HL-60 (cell line): ENCODE measurements around the gene NRAP.

Source experiments
- DNase-seq, 2 experiments: peaks; one replicate each; pipeline ENCODE4 v3.0.0-alpha.2; 2010 to 2020; ENCODE audit warnings: low read depth in 1 of 2, low spot score in 1 of 2
- H3K27ac ChIP-seq: fragments of 250-450 bp; sonication (Bioruptor Pico); replicated peaks from 2 replicates; pipeline ENCODE4 v1.5.1; 2020; ENCODE audit warnings: mild to moderate bottlenecking, moderate library complexity
- H3K27me3 ChIP-seq: fragments of 250-450 bp; sonication (Bioruptor Pico); 2 replicates; pipeline ENCODE4 v1.5.1; 2021; ENCODE audit warnings: mild to moderate bottlenecking, moderate library complexity; ENCODE audit not compliant: insufficient read depth, poor library complexity, severe bottlenecking
- H3K4me3 ChIP-seq: replicated peaks from 2 replicates; pipeline ENCODE4 v1.5.1; 2011; ENCODE audit warnings: mild to moderate bottlenecking, control low read depth, low read length; ENCODE audit not compliant: insufficient read depth
- GABPA ChIP-seq: IDR thresholded peaks from 2 replicates; pipeline ENCODE4 v1.6.1; 2012; ENCODE audit warnings: low read depth
- POLR2AphosphoS5 ChIP-seq: IDR thresholded peaks from 2 replicates; pipeline ENCODE4 v1.6.1; 2012; ENCODE audit warnings: low read depth

NRAP gene

GRCh38 chr10:113539789-113540188 is 124.1 kb downstream of the NRAP start:
- Histone ChIP-seq H3K27ac (no peak overlapping the region), H3K27me3 (no peaks in the 10 kb centered on the region), H3K4me3 (no peak overlapping the region)
- TF ChIP-seq GABPA (no peak), POLR2AphosphoS5 (no peak)
- DNase-seq: no peak
